ENCODE results near the gene UMAD1.
A peak's percentile ranks its signal among the peaks of the same experiment; 100 is the strongest.

Gene UMAD1

DNA sequence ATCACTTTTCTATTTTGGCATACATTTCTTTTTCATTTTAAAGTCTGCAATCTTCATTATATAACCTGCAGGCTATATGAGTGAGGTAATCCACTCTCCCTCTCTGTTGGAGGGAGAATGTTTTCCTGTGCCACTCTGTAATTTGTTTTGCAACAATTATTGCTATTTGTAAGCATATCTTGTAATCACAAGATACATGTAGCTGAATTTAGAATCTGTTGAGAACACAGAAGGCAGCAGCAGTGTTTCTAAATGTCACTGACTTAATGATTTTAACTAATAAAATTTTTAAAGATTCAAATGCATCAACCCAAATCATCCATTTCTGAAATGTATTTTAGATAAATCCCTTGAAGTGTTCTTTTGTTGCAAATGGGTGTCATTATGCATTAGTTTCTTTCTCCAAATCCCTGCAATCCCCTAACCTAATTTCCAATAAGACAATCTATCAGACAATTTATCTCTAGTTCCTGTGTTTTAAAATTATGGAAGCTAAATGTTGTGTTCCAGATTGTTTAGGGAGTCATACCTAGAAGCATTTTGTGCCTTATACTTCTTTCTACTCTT is 19.8 kb upstream of the UMAD1 start:
- Histone ChIP-seq H3K4me3 (ENCODE audit: low read length) (no peak overlapping the region), H3K27me3 (ENCODE audit: control insufficient read depth, insufficient read depth, low read length) (no peaks in the 10 kb centered on the region), H3K9ac (ENCODE audit: low read depth, low read length) (no peak overlapping the region), H3K4me1 (ENCODE audit: control insufficient read depth, insufficient read depth, low read length) (no peaks in the 10 kb centered on the region), H3K4me2 (ENCODE audit: low read length) (no peak overlapping the region), H3K9me3 (replicated peaks; ENCODE audit: low read length) (no peaks in the 10 kb centered on the region), H3K36me3 (ENCODE audit: insufficient read depth, low read length) (no peaks in the 10 kb centered on the region)

DNA sequence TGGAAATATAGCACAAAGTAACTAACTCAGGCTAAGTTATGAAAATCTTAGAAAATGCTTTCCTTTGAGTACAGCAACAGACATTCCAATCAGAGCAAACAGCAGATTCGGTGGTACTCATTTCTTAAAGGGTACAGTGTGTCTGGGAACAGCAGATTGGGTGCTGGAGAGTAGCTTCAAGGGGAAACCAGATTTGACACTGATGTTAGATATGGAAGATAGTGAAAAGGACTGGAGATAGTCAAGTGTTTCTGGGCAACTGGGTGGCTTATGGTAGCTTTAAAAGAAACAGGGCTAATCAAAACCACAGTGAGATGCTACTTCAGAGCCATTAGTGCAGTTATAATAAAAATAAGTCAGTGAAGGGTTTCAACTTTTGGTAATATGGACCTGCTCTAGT is 12.1 kb upstream of the UMAD1 start:
- H3K27me3 ChIP-seq (ENCODE audit: control insufficient read depth, insufficient read depth, low read length), result no peaks in the 10 kb centered on the region
- no peak overlapping the region for H3K9ac ChIP-seq (ENCODE audit: low read depth, low read length)
- H3K4me2 ChIP-seq (ENCODE audit: low read length), result no peak overlapping the region
- no peaks in the 10 kb centered on the region for H3K4me1 ChIP-seq (ENCODE audit: control insufficient read depth, insufficient read depth, low read length)
- H3K36me3 ChIP-seq (ENCODE audit: insufficient read depth, low read length), result no peaks in the 10 kb centered on the region
- H3K9me3 ChIP-seq (replicated peaks; ENCODE audit: low read length), result no peaks in the 10 kb centered on the region
- no peak overlapping the region for H3K4me3 ChIP-seq (ENCODE audit: low read length)

- Histone ChIP-seq H3K9me3 (replicated peaks; ENCODE audit: low read length) (no peaks in the 10 kb centered on the region), H3K27me3 (ENCODE audit: control insufficient read depth, insufficient read depth, low read length) (no peaks in the 10 kb centered on the region), H3K4me3 (ENCODE audit: low read length) (no peak overlapping the region), H3K9ac (ENCODE audit: low read depth, low read length) (no peak overlapping the region), H3K4me2 (ENCODE audit: low read length) (no peak overlapping the region), H3K36me3 (ENCODE audit: insufficient read depth, low read length) (no peaks in the 10 kb centered on the region), H3K4me1 (ENCODE audit: control insufficient read depth, insufficient read depth, low read length) (no peaks in the 10 kb centered on the region)
These were observed 9.8 kb upstream of the UMAD1 start for GRCh38 chr7:7630626-7631329.

DNA sequence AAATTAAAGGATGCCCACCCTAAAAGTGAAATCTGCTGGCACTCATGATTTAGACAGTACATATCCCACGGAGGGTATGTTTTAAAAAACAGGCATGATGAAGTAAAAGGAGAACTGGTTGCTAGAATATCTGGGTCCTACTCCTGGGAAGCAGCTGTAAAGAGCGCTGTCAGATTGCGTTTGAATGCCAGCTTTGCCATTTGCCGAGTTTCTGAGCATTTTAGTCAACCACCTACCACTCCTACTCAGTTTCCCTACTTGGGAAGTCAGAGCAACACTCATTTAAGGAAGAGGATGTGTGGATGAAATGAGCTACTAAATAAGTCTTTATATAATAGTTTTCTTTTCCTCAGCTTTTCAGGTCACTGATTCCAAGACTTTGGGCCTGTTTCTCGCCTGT is 1.1 kb upstream of the UMAD1 start:
- Histone ChIP-seq H3K27me3 (ENCODE audit: control insufficient read depth, insufficient read depth, low read length) (no peaks in the 10 kb centered on the region), H3K4me3 (ENCODE audit: low read length) (peak overlapping the region; percentile 84), H3K36me3 (ENCODE audit: insufficient read depth, low read length) (no peaks in the 10 kb centered on the region), H3K9ac (ENCODE audit: low read depth, low read length) (peak overlapping the region; percentile 77), H3K9me3 (replicated peaks; ENCODE audit: low read length) (no peaks in the 10 kb centered on the region), H3K4me2 (ENCODE audit: low read length) (peak overlapping the region; percentile 77), H3K4me1 (ENCODE audit: control insufficient read depth, insufficient read depth, low read length) (peaks cover 13% of the 10 kb centered on the region)

DNA sequence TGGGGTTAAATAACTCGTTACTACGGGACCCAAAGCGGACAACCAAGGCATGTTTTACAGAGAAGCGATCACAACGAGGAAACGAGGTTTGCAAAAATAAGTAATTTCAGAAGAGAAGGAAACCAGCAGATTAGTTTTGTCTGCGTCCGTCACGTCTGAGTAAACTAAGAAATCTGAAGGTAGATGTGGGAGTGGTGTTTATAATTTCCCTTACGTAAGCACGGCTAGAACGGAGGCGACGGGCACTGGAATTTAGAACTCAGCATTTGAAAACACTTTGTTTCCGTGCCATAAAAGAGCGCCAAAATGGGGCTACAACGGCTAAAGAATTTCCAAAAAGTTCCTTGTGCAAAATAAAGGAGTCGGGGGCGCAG is 718 bp upstream of the UMAD1 start:
- Histone ChIP-seq H3K4me1 (ENCODE audit: control insufficient read depth, insufficient read depth, low read length) (peaks cover 13% of the 10 kb centered on the region), H3K4me3 (ENCODE audit: low read length) (peak overlapping the region; percentile 84), H3K4me2 (ENCODE audit: low read length) (peak overlapping the region; percentile 77), H3K9me3 (replicated peaks; ENCODE audit: low read length) (no peaks in the 10 kb centered on the region), H3K36me3 (ENCODE audit: insufficient read depth, low read length) (no peaks in the 10 kb centered on the region), H3K27me3 (ENCODE audit: control insufficient read depth, insufficient read depth, low read length) (no peaks in the 10 kb centered on the region), H3K9ac (ENCODE audit: low read depth, low read length) (peak overlapping the region; percentile 77)

DNA sequence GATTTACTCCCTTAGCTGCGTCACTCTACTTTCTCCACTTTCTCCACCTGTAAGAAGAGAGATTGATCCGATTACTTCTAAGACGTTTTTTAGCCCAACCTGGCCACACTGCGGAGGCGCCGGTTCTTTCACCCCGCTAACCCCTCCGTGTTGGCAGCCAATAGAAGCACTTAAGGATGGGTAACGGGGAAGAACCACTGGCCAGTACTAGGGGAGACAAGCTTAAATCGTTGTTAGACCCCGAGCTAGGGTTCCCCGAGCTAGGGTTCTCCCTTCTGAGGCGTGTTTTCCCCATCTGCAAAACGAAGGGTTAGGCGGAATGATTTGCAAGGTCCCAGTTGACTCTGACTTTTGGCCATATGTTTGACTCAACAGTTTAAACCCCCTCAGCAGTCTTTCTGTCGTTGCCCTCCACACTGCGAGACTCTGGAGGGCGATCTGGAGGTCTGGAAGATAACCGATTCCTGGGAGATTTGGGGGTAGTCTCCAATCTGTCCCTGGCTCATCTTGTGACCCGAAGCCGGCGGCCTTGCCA is 644 bp downstream of the UMAD1 start:
- H3K4me1 ChIP-seq (ENCODE audit: control insufficient read depth, insufficient read depth, low read length), result peaks cover 13% of the 10 kb centered on the region
- peak overlapping the region; percentile 85 for H3K4me2 ChIP-seq (ENCODE audit: low read length)
- no peaks in the 10 kb centered on the region for H3K27me3 ChIP-seq (ENCODE audit: control insufficient read depth, insufficient read depth, low read length)
- H3K9me3 ChIP-seq (replicated peaks; ENCODE audit: low read length), result no peaks in the 10 kb centered on the region
- H3K4me3 ChIP-seq (ENCODE audit: low read length), result peak overlapping the region; percentile 84
- H3K36me3 ChIP-seq (ENCODE audit: insufficient read depth, low read length), result no peaks in the 10 kb centered on the region
- peak overlapping the region; percentile 80 for H3K9ac ChIP-seq (ENCODE audit: low read depth, low read length)

DNA sequence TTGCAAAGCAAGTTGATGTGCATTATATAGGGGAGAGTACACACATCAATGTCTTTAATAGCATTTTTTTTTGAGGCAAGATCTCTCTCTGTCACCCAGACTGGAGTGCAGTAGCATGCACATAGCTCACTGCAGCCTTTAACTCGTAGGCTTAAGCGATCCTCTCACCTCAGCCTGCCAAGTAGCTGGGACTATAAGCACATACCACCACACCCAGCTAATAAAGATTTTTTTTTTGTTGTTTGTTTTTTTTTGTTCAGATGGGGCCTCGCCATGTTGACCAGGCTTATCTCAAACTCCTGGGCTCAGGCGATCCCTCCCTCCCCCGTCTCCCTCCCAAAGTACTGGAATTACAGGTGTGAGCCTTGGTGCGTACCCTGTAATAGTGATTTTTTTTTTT is 1.5 kb downstream of the UMAD1 start:
- peak overlapping the region; percentile 84 for H3K4me3 ChIP-seq (ENCODE audit: low read length)
- peaks cover 13% of the 10 kb centered on the region for H3K4me1 ChIP-seq (ENCODE audit: control insufficient read depth, insufficient read depth, low read length)
- H3K36me3 ChIP-seq (ENCODE audit: insufficient read depth, low read length), result no peaks in the 10 kb centered on the region
- H3K9me3 ChIP-seq (replicated peaks; ENCODE audit: low read length), result no peaks in the 10 kb centered on the region
- H3K27me3 ChIP-seq (ENCODE audit: control insufficient read depth, insufficient read depth, low read length), result no peaks in the 10 kb centered on the region
- H3K9ac ChIP-seq (ENCODE audit: low read depth, low read length), result no peak overlapping the region
- H3K4me2 ChIP-seq (ENCODE audit: low read length), result peak overlapping the region; percentile 85

- Histone ChIP-seq H3K4me3 (ENCODE audit: low read length) (no peak overlapping the region), H3K4me1 (ENCODE audit: control insufficient read depth, insufficient read depth, low read length) (no peaks in the 10 kb centered on the region), H3K9me3 (replicated peaks; ENCODE audit: low read length) (no peaks in the 10 kb centered on the region), H3K36me3 (ENCODE audit: insufficient read depth, low read length) (no peaks in the 10 kb centered on the region), H3K27me3 (ENCODE audit: control insufficient read depth, insufficient read depth, low read length) (no peaks in the 10 kb centered on the region), H3K4me2 (ENCODE audit: low read length) (no peak overlapping the region), H3K9ac (ENCODE audit: low read depth, low read length) (no peak overlapping the region)
These were observed 7.0 kb downstream of the UMAD1 start for GRCh38 chr7:7647495-7648036.

GRCh38 chr7:7650682-7651206 is 10.2 kb downstream of the UMAD1 start:
- H3K9me3 ChIP-seq (replicated peaks; ENCODE audit: low read length), result no peaks in the 10 kb centered on the region
- H3K27me3 ChIP-seq (ENCODE audit: control insufficient read depth, insufficient read depth, low read length), result no peaks in the 10 kb centered on the region
- H3K36me3 ChIP-seq (ENCODE audit: insufficient read depth, low read length), result no peaks in the 10 kb centered on the region
- H3K4me1 ChIP-seq (ENCODE audit: control insufficient read depth, insufficient read depth, low read length), result no peaks in the 10 kb centered on the region
- no peak overlapping the region for H3K9ac ChIP-seq (ENCODE audit: low read depth, low read length)
- H3K4me2 ChIP-seq (ENCODE audit: low read length), result no peak overlapping the region
- H3K4me3 ChIP-seq (ENCODE audit: low read length), result no peak overlapping the region

DNA sequence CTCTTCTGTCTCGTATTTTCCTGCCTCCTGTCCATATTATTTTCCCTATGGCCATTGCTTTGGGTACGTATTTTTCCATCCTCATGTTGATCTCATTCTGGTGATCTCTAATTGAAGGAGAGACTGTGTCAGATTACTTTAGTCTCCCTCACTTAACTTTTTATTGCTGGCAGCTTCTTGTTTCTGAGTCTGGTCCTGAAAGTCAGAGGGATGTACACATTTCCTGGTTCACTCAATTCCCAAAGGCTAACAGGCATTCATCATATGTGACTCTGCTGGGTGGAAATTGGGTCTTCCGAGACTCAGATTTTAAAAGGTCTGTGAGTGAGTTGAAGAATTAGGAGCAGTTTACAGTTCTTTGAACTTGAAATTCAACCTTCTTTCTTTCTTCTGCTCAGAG is 10.9 kb downstream of the UMAD1 start:
- Histone ChIP-seq H3K27me3 (ENCODE audit: control insufficient read depth, insufficient read depth, low read length) (no peaks in the 10 kb centered on the region), H3K9ac (ENCODE audit: low read depth, low read length) (no peak overlapping the region), H3K4me3 (ENCODE audit: low read length) (no peak overlapping the region)

GRCh38 chr7:7652798-7653540 is 12.4 kb downstream of the UMAD1 start:
- Histone ChIP-seq H3K9me3 (replicated peaks; ENCODE audit: low read length) (no peaks in the 10 kb centered on the region), H3K4me1 (ENCODE audit: control insufficient read depth, insufficient read depth, low read length) (no peaks in the 10 kb centered on the region), H3K4me3 (ENCODE audit: low read length) (no peak overlapping the region), H3K36me3 (ENCODE audit: insufficient read depth, low read length) (no peaks in the 10 kb centered on the region), H3K4me2 (ENCODE audit: low read length) (no peak overlapping the region), H3K27me3 (ENCODE audit: control insufficient read depth, insufficient read depth, low read length) (no peaks in the 10 kb centered on the region), H3K9ac (ENCODE audit: low read depth, low read length) (no peak overlapping the region)

More for the DNA sequence above, 10.9 kb downstream of the UMAD1 start:
- H3K36me3 ChIP-seq (ENCODE audit: insufficient read depth, low read length), result no peaks in the 10 kb centered on the region
- no peak overlapping the region for H3K4me2 ChIP-seq (ENCODE audit: low read length)
- H3K9me3 ChIP-seq (replicated peaks; ENCODE audit: low read length), result no peaks in the 10 kb centered on the region
- H3K4me1 ChIP-seq (ENCODE audit: control insufficient read depth, insufficient read depth, low read length), result no peaks in the 10 kb centered on the region

Data from skeletal muscle satellite cell (primary cell).